HepG2 (cell line): Measurements from ENCODE around the gene ADPGK. TPM values are rescaled to one million over a fixed set of nuclear protein-coding genes. Genes with fewer than 3 reads are reported as not detected.

Experiments
- ATRX ChIP-seq: sonication (generic); formaldehyde crosslinking; IDR thresholded peaks from 2 replicates; pipeline ENCODE4 v1.4.0; 2020; ENCODE audit warnings: missing genetic modification reagents, borderline replicate concordance
- JARID2 ChIP-seq: sonication (generic); formaldehyde crosslinking; IDR thresholded peaks from 2 replicates; pipeline ENCODE4 v1.8.1; 2023; ENCODE audit warnings: missing genetic modification reagents, inconsistent platforms; ENCODE audit not compliant: insufficient replicate concordance
- NR1H2 ChIP-seq: sonication (generic); formaldehyde crosslinking; IDR thresholded peaks from 2 replicates; pipeline ENCODE4 v1.8.1; 2022; ENCODE audit warnings: low read depth, missing genetic modification reagents, borderline replicate concordance
- TGIF2 ChIP-seq: IDR thresholded peaks from 2 replicates; pipeline ENCODE4 v1.6.1; 2016; ENCODE audit warnings: control low read depth, missing compliant biosample characterization
- ZFP36L1 ChIP-seq: sonication (generic); formaldehyde crosslinking; IDR thresholded peaks from 2 replicates; pipeline ENCODE4 v1.8.0; 2022; ENCODE audit warnings: mild to moderate bottlenecking, missing genetic modification reagents, moderate library complexity
- ZNF234 ChIP-seq: sonication (generic); formaldehyde crosslinking; conservative IDR thresholded peaks from 2 replicates; pipeline ENCODE4 v1.5.1; 2020; ENCODE audit warnings: mild to moderate bottlenecking, missing genetic modification reagents
- ZSCAN25 ChIP-seq: sonication (generic); formaldehyde crosslinking; IDR thresholded peaks from 2 replicates; pipeline ENCODE4 v1.8.0; 2022; ENCODE audit warnings: mild to moderate bottlenecking, missing genetic modification reagents
- polyA plus RNA-seq, 8 experiments: library from polyadenylated mRNA; depleted of rRNA in 3 of 8; stranded (reverse) in 7 of 8; unstranded in 1 of 8; fragments of >200 nt; fragmentation: Illumina TruSeq in 4 of 8; extraction: Trizol in 4 of 8; gene quantifications; 2 replicates each; pipeline versions ENCODE4 v1.2.1 to v1.2.3, GENCODE V29; 2011 to 2016; ENCODE audit warnings: low read depth in 4 of 8, missing spikeins in 1 of 8, mixed read lengths in 1 of 8; ENCODE audit not compliant: insufficient read depth in 1 of 8
- total RNA-seq, 5 experiments: library from RNA; depleted of rRNA; stranded (reverse); fragments of >200 nt; fragmentation: Illumina TruSeq; extraction: Trizol; gene quantifications; 2 replicates each; pipeline ENCODE4 v1.2.3, GENCODE V29; 2016; ENCODE audit warnings: low read depth in 1 of 5
- TF ChIP-seq, protein P1 (sequence below): sonication (generic); formaldehyde crosslinking; IDR thresholded peaks from 2 replicates; pipeline ENCODE4 v1.4.0; 2020; ENCODE audit warnings: mild to moderate bottlenecking, missing genetic modification reagents
- TF ChIP-seq, protein P2 (sequence below): sonication (generic); formaldehyde crosslinking; IDR thresholded peaks from 2 replicates; pipeline ENCODE4 v1.9.0; 2021; ENCODE audit warnings: missing genetic modification reagents, mild to moderate bottlenecking, borderline replicate concordance
- TF ChIP-seq, protein P3 (sequence below): sonication (generic); formaldehyde crosslinking; IDR thresholded peaks from 2 replicates; pipeline ENCODE4 v1.8.0; 2022; ENCODE audit warnings: mild to moderate bottlenecking, missing genetic modification reagents, borderline replicate concordance
- TF ChIP-seq, protein P4 (sequence below), 2 experiments: fragments of 450-650 bp in 1 of 2; sonication (generic) in 1 of 2; formaldehyde crosslinking in 1 of 2; IDR thresholded peaks; 2 replicates each; pipeline versions ENCODE4 v1.6.1 to v1.8.0; 2016 to 2022; ENCODE audit warnings: antibody characterized with exemption in 1 of 2, mild to moderate bottlenecking in 1 of 2, missing genetic modification reagents in 1 of 2

ADPGK gene
- total and polyA plus RNA-seq, 2 of the 13 experiments (the other 11 are each of a cell fraction or from before 2014, with no cell fraction given), result 61.6 to 67.5 TPM

DNA sequence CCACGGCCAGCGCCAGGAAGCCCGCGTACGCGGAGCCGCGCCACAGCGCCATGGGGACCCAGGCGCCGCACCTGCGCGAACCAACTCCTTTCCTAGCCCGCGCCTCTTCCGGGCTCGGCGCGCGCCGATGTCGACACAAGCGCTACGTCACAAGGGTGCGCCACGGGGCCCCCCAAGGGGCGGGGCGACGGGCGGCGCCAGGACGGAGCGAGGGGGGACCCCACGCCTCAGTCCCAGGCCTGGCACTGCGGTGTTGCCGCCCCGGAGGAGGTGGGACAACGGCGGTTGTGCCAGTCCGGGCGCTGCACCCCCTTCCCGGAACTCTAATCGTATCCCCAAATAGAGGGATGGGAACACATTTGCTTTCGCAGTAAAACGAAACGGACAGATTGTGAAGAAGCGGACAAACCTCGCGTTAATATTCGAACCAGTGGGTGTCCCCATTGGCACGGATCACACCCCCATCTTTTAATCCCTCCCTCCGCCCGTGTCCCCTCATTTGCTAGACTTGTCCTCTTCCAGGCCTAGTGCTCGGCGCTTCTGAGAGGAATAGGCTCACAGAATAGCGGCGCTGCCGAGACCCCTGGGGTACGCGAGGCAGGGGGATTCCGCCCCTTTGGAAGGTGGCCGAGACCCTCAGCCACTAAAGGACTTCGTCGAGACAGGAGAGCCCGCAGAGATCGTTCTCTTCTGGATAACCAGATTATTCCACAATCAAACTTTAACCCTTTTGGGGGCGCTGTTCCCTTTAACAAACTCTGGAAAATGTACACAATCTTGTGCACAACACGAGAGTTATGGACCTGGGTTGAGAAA is at the start of gene ADPGK (continued):
- peak; percentile 51 for TF ChIP-seq JARID2 (CRISPR knock-in tag)
- TF ChIP-seq NR1H2 (CRISPR knock-in tag), result 0 out of 2 replicates have a peak, but pooled peaks have one; percentile 47
- TF ChIP-seq ZSCAN25 (CRISPR knock-in tag), result no peak
- no peak for TF ChIP-seq ZFP36L1
- TF ChIP-seq, protein P1, sequence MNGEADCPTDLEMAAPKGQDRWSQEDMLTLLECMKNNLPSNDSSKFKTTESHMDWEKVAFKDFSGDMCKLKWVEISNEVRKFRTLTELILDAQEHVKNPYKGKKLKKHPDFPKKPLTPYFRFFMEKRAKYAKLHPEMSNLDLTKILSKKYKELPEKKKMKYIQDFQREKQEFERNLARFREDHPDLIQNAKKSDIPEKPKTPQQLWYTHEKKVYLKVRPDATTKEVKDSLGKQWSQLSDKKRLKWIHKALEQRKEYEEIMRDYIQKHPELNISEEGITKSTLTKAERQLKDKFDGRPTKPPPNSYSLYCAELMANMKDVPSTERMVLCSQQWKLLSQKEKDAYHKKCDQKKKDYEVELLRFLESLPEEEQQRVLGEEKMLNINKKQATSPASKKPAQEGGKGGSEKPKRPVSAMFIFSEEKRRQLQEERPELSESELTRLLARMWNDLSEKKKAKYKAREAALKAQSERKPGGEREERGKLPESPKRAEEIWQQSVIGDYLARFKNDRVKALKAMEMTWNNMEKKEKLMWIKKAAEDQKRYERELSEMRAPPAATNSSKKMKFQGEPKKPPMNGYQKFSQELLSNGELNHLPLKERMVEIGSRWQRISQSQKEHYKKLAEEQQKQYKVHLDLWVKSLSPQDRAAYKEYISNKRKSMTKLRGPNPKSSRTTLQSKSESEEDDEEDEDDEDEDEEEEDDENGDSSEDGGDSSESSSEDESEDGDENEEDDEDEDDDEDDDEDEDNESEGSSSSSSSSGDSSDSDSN (CRISPR knock-in tag), result peak; percentile 82
- TF ChIP-seq ATRX, result no peak
- TF ChIP-seq, protein P2, sequence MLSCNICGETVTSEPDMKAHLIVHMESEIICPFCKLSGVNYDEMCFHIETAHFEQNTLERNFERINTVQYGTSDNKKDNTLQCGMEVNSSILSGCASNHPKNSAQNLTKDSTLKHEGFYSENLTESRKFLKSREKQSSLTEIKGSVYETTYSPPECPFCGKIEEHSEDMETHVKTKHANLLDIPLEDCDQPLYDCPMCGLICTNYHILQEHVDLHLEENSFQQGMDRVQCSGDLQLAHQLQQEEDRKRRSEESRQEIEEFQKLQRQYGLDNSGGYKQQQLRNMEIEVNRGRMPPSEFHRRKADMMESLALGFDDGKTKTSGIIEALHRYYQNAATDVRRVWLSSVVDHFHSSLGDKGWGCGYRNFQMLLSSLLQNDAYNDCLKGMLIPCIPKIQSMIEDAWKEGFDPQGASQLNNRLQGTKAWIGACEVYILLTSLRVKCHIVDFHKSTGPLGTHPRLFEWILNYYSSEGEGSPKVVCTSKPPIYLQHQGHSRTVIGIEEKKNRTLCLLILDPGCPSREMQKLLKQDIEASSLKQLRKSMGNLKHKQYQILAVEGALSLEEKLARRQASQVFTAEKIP (CRISPR knock-in tag), result no peak
- TF ChIP-seq, protein P3, sequence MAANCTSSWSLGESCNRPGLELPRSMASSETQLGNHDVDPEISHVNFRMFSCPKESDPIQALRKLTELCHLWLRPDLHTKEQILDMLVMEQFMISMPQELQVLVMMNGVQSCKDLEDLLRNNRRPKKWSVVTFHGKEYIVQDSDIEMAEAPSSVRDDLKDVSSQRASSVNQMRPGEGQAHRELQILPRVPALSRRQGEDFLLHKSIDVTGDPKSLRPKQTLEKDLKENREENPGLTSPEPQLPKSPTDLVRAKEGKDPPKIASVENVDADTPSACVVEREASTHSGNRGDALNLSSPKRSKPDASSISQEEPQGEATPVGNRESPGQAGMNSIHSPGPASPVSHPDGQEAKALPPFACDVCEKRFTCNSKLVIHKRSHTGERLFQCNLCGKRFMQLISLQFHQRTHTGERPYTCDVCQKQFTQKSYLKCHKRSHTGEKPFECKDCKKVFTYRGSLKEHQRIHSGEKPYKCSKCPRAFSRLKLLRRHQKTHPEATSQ (CRISPR knock-in tag), result no peak
- TF ChIP-seq ZNF234 (CRISPR knock-in tag), result no peak
- TF ChIP-seq TGIF2 (CRISPR knock-in tag), result no peak; the same call in none of the 2 replicates
- TF ChIP-seq, protein P4, sequence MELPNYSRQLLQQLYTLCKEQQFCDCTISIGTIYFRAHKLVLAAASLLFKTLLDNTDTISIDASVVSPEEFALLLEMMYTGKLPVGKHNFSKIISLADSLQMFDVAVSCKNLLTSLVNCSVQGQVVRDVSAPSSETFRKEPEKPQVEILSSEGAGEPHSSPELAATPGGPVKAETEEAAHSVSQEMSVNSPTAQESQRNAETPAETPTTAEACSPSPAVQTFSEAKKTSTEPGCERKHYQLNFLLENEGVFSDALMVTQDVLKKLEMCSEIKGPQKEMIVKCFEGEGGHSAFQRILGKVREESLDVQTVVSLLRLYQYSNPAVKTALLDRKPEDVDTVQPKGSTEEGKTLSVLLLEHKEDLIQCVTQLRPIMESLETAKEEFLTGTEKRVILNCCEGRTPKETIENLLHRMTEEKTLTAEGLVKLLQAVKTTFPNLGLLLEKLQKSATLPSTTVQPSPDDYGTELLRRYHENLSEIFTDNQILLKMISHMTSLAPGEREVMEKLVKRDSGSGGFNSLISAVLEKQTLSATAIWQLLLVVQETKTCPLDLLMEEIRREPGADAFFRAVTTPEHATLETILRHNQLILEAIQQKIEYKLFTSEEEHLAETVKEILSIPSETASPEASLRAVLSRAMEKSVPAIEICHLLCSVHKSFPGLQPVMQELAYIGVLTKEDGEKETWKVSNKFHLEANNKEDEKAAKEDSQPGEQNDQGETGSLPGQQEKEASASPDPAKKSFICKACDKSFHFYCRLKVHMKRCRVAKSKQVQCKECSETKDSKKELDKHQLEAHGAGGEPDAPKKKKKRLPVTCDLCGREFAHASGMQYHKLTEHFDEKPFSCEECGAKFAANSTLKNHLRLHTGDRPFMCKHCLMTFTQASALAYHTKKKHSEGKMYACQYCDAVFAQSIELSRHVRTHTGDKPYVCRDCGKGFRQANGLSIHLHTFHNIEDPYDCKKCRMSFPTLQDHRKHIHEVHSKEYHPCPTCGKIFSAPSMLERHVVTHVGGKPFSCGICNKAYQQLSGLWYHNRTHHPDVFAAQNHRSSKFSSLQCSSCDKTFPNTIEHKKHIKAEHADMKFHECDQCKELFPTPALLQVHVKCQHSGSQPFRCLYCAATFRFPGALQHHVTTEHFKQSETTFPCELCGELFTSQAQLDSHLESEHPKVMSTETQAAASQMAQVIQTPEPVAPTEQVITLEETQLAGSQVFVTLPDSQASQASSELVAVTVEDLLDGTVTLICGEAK (IDR thresholded peaks at IDR 0.05), result no peak
- TF ChIP-seq, protein P4 (CRISPR knock-in tag; IDR thresholded peaks at IDR 0.05), result peak; percentile 89; the same call in 1 of the 2 replicates
